ENCODE measurements around the gene NPBWR2. TPM values are rescaled to one million over a fixed set of nuclear protein-coding genes. Genes with fewer than 3 reads are reported as not detected.
"Not testable (repeated sequence)": the region's sequence is repeated elsewhere in the genome, so short reads cannot be mapped to it uniquely, and the experiment has no call there.

NPBWR2 gene
- total RNA-seq, 3 donors from 2014 or later (not counting 1 experiment from before 2014, with no cell fraction given), result not detected

DNA sequence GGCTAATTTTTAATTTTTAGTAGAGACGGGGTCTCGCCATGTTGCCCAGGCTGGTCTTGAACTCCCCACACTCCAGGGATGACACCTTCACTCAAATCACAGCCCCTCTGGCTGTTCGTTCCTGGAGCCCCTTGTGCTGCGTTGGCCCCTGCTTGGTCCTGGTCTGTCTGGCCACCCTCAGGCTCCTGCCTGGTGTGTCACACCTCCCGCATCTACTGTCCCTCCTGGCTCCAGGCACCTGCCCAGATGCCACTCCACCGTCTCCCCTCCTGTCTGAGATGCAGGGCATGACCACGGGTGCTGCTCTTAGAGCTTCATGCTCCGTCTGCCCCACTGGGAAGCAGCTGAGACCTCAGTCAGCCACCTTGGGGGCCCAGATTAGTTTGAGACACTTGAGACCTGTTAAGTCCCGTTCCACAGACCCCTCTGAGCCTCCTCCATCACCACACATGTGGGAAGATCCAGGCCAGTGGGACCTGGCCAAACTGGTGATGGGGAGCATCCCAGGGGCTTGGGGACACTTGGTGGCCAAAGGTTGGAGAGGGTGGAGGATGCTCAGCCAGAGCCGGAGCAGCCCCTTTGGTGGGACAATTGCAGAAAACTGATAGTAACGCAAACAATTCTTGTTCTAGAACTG lies 21.9 kb upstream of the NPBWR2 start:
- DNase-seq, result no peak
- Histone ChIP-seq H3K27me3 (ENCODE audit: control insufficient read depth, insufficient read depth, low read length) (peaks cover 2% of the 10 kb centered on the region), H3K4me1 (ENCODE audit: control insufficient read depth, insufficient read depth, low read length) (no peaks in the 10 kb centered on the region), H3K27ac (ENCODE audit: low read length) (no peak overlapping the region), H3K36me3 (ENCODE audit: control insufficient read depth, insufficient read depth, low read length) (no peaks in the 10 kb centered on the region), H3K4me3 (ENCODE audit: low read length) (no peak overlapping the region), H3K9me3 (ENCODE audit: control insufficient read depth, insufficient read depth, low read length) (no peaks in the 10 kb centered on the region)
- WGBS (ENCODE audit: insufficient coverage), result 91% methylated on average over 11 of the region's 11 CpGs
- H3K36me3 Mint-ChIP-seq, result no peaks in the 10 kb centered on the region
- TF ChIP-seq, protein P1, sequence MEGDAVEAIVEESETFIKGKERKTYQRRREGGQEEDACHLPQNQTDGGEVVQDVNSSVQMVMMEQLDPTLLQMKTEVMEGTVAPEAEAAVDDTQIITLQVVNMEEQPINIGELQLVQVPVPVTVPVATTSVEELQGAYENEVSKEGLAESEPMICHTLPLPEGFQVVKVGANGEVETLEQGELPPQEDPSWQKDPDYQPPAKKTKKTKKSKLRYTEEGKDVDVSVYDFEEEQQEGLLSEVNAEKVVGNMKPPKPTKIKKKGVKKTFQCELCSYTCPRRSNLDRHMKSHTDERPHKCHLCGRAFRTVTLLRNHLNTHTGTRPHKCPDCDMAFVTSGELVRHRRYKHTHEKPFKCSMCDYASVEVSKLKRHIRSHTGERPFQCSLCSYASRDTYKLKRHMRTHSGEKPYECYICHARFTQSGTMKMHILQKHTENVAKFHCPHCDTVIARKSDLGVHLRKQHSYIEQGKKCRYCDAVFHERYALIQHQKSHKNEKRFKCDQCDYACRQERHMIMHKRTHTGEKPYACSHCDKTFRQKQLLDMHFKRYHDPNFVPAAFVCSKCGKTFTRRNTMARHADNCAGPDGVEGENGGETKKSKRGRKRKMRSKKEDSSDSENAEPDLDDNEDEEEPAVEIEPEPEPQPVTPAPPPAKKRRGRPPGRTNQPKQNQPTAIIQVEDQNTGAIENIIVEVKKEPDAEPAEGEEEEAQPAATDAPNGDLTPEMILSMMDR (IDR thresholded peaks at IDR 0.05), result no peak
- H3K27me3 Mint-ChIP-seq (ENCODE audit: low read depth in 2 of 2), result peaks cover 16 to 17% of the 10 kb centered on the region in 2 donors
- intact Hi-C loops (cut with micrococcal nuclease), result no loop called here
- no peaks in the 10 kb centered on the region for H3K9me3 Mint-ChIP-seq
- no peak for ATAC-seq
- no peaks in the 10 kb centered on the region for H3K4me1 Mint-ChIP-seq
- H3K4me3 Mint-ChIP-seq, result no peak overlapping the region
- no peak overlapping the region for H3K27ac Mint-ChIP-seq

GRCh38 chr20:64123517-64123916 lies 16.2 kb upstream of the NPBWR2 start:
- not testable (repeated sequence) for H3K27ac ChIP-seq (ENCODE audit: low read length); H3K36me3 ChIP-seq (ENCODE audit: control insufficient read depth, insufficient read depth, low read length); H3K9me3 ChIP-seq (ENCODE audit: control insufficient read depth, insufficient read depth, low read length); H3K36me3 Mint-ChIP-seq; H3K9me3 Mint-ChIP-seq; H3K27me3 ChIP-seq (ENCODE audit: control insufficient read depth, insufficient read depth, low read length); H3K27ac Mint-ChIP-seq; DNase-seq; H3K4me1 Mint-ChIP-seq; H3K4me3 ChIP-seq (ENCODE audit: low read length); ATAC-seq; H3K4me3 Mint-ChIP-seq
- intact Hi-C loops (cut with micrococcal nuclease), result loop anchor here (5.0 kb wide), 1 partner anchor 336 kb away; no protein-coding TSS in a partner anchor
- H3K27me3 Mint-ChIP-seq (ENCODE audit: low read depth in 2 of 2), result peaks cover 12 to 19% of the 10 kb centered on the region in 2 donors
- H3K4me1 ChIP-seq (ENCODE audit: control insufficient read depth, insufficient read depth, low read length), result peaks cover 10% of the 10 kb centered on the region
- 83% methylated on average over 11 of the region's 11 CpGs for WGBS (ENCODE audit: insufficient coverage)

- not testable (repeated sequence) for DNase-seq; H3K9me3 Mint-ChIP-seq; H3K36me3 ChIP-seq (ENCODE audit: control insufficient read depth, insufficient read depth, low read length); ATAC-seq; H3K9me3 ChIP-seq (ENCODE audit: control insufficient read depth, insufficient read depth, low read length); H3K27ac ChIP-seq (ENCODE audit: low read length); H3K4me1 Mint-ChIP-seq; H3K4me3 ChIP-seq (ENCODE audit: low read length); H3K27me3 ChIP-seq (ENCODE audit: control insufficient read depth, insufficient read depth, low read length); H3K27ac Mint-ChIP-seq; H3K36me3 Mint-ChIP-seq; H3K4me3 Mint-ChIP-seq
- H3K27me3 Mint-ChIP-seq (ENCODE audit: low read depth in 2 of 2), result peaks cover 9 to 14% of the 10 kb centered on the region in 2 donors
- WGBS (ENCODE audit: insufficient coverage), result 88% methylated on average over 11 of the region's 11 CpGs
- H3K4me1 ChIP-seq (ENCODE audit: control insufficient read depth, insufficient read depth, low read length), result peaks cover 10% of the 10 kb centered on the region
- intact Hi-C loops (cut with micrococcal nuclease), result loop anchor here (5.0 kb wide), 1 partner anchor 336 kb away; no protein-coding TSS in a partner anchor
Measured at GRCh38 chr20:64122927-64123326, 15.6 kb upstream of the NPBWR2 start.

- WGBS (ENCODE audit: insufficient coverage), result 92% methylated on average over 12 of the region's 12 CpGs
- Histone ChIP-seq H3K9me3 (ENCODE audit: control insufficient read depth, insufficient read depth, low read length) (no peaks in the 10 kb centered on the region), H3K36me3 (ENCODE audit: control insufficient read depth, insufficient read depth, low read length) (no peaks in the 10 kb centered on the region), H3K27me3 (ENCODE audit: control insufficient read depth, insufficient read depth, low read length) (peaks cover 5% of the 10 kb centered on the region), H3K4me1 (ENCODE audit: control insufficient read depth, insufficient read depth, low read length) (peaks cover 10% of the 10 kb centered on the region), H3K27ac (ENCODE audit: low read length) (no peak overlapping the region), H3K4me3 (ENCODE audit: low read length) (no peak overlapping the region)
- Mint-ChIP-seq H3K4me1 (peaks cover 8% of the 10 kb centered on the region in 2 donors), H3K27me3 (ENCODE audit: low read depth in 2 of 2) (peaks cover 9 to 14% of the 10 kb centered on the region in 2 donors), H3K9me3 (no peaks in the 10 kb centered on the region), H3K4me3 (no peak overlapping the region), H3K36me3 (no peaks in the 10 kb centered on the region), H3K27ac (no peak overlapping the region)
- TF ChIP-seq, protein P1 (IDR thresholded peaks at IDR 0.05), result no peak
- intact Hi-C loops (cut with micrococcal nuclease), result loop anchor here (2.0 to 5.0 kb wide), 4 partner anchors 39 to 583 kb away; partner anchors contain the start of gene PRPF6
- no peak for ATAC-seq
- DNase-seq, result no peak
Measured at GRCh38 chr20:64121586-64121985, 14.2 kb upstream of the NPBWR2 start.

Data from natural killer cell (primary cell).